OCI-M2 (cell line): Measurements from ENCODE around the gene CCR7.
"Not testable (repeated sequence)": the region's sequence is repeated elsewhere in the genome, so short reads cannot be mapped to it uniquely, and the experiment has no call there.

ENCODE experiments used
- DNase-seq: peaks from one replicate; lab custom pipeline; 2025; ENCODE audit not compliant: unreplicated experiment; lab: John Stamatoyannopoulos, UW

CCR7 gene

GRCh38 chr17:40597556-40598300 is 32.5 kb upstream of the CCR7 start:
- DNase-seq, result no peak

- no peak for DNase-seq
These were observed 31.9 kb upstream of the CCR7 start for GRCh38 chr17:40597156-40597555.

GRCh38 chr17:40596261-40596919 is 31.1 kb upstream of the CCR7 start:
- DNase-seq, result no peak

- no peak for DNase-seq
These were observed 25.5 kb upstream of the CCR7 start for GRCh38 chr17:40590742-40591141.

- DNase-seq, result no peak
These were observed 23.3 kb upstream of the CCR7 start for GRCh38 chr17:40588552-40588951.

- not testable (repeated sequence) for DNase-seq
These were observed 21.0 kb upstream of the CCR7 start for GRCh38 chr17:40586264-40586663.

- DNase-seq, result not testable (repeated sequence)
These were observed 19.7 kb upstream of the CCR7 start for GRCh38 chr17:40584950-40585349.

GRCh38 chr17:40582328-40582901 is 17.1 kb upstream of the CCR7 start:
- DNase-seq, result no peak

- DNase-seq, result no peak
These were observed 14.9 kb upstream of the CCR7 start for GRCh38 chr17:40580140-40580539.

GRCh38 chr17:40579471-40579870 is 14.2 kb upstream of the CCR7 start:
- no peak for DNase-seq

- DNase-seq, result no peak
These were observed 12.4 kb upstream of the CCR7 start for GRCh38 chr17:40577611-40578065.

- no peak for DNase-seq
These were observed 11.0 kb upstream of the CCR7 start for GRCh38 chr17:40576113-40576740.

- DNase-seq, result no peak
These were observed 9.0 kb upstream of the CCR7 start for GRCh38 chr17:40574292-40574691.

- not testable (repeated sequence) for DNase-seq
These were observed 7.1 kb upstream of the CCR7 start for GRCh38 chr17:40572245-40572993.

GRCh38 chr17:40568074-40568836 is 3.0 kb upstream of the CCR7 start:
- DNase-seq, result no peak

- DNase-seq, result no peak
These were observed 2.1 kb upstream of the CCR7 start for GRCh38 chr17:40567377-40567776.

GRCh38 chr17:40565769-40566409 is 617 bp upstream of the CCR7 start:
- DNase-seq, result no peak

GRCh38 chr17:40564195-40564882 is 933 bp downstream of the CCR7 start:
- DNase-seq, result no peak
